ENCODE measurements around the gene IGSF9.

- TF ChIP-seq CTCF (IDR thresholded peaks at IDR 0.05; ENCODE audit: low read depth, low read length, missing input control) (no peak), NR2F2 (IDR thresholded peaks at IDR 0.05) (no peak)
Observed at GRCh38 chr1:159937054-159937750, 8.2 kb downstream of the IGSF9 start.
